NOMO-1 (cell line): ENCODE measurements around the gene MYO19.
"Not testable (repeated sequence)": the region's sequence is repeated elsewhere in the genome, so short reads cannot be mapped to it uniquely, and the experiment has no call there.

Experiments
- DNase-seq, 2 experiments: peaks; one replicate each; lab custom pipeline; 2025; ENCODE audit not compliant: unreplicated experiment in 2 of 2; lab: John Stamatoyannopoulos, UW

MYO19 gene

GRCh38 chr17:36503456-36504155 lies 31.1 kb downstream of the MYO19 start:
- DNase-seq = no peak

GRCh38 chr17:36501963-36502362 lies 32.7 kb downstream of the MYO19 start:
- DNase-seq = no peak

- no peak for DNase-seq
Observed at GRCh38 chr17:36501351-36501750, 33.3 kb downstream of the MYO19 start.

- no peak for DNase-seq
Observed at GRCh38 chr17:36500745-36501225, 33.9 kb downstream of the MYO19 start.

GRCh38 chr17:36498560-36499300 lies 35.9 kb downstream of the MYO19 start:
- DNase-seq = no peak

DNA sequence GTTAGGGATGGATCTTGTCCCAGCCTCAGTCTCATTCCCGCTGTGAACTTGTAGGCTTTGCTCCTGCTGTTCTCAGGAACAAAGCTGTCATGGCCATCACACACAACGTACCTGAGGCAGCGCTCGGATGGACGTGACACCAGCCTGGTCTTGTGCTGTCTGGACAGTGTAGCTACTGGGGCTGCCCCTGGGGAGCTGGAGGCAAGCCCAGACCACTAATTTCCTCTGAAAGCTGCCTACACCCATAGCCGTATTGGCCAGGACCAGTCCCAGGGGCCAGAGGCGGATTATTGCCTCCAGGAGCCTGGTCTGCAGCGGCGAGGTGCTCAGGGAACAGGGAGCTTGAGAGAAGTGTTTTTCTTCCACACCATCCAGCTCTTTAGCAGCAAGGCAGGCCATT lies 36.5 kb downstream of the MYO19 start:
- DNase-seq = no peak

GRCh38 chr17:36496018-36496789 lies 38.5 kb downstream of the MYO19 start:
- no peak for DNase-seq

- no peak for DNase-seq
Observed at GRCh38 chr17:36495076-36495578, 39.5 kb downstream of the MYO19 start.

DNA sequence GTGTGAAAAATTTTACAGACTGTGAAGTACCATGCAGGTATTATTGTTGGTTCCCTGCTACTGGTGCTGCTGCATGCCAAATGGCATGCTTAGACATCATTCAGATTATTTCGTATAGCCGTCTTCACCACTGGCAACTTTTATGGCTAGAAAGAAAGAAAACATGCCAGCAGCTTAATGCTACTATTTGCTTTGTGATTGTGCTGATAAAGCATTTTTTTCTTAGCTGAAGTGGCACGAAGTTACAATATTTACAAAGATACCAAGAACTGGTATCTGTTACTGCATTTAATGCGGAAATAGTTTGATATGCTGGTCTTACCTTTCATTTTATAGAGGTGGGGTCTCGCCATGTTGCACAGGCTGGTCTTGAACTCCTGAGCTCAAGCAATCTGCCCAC lies 40.0 kb downstream of the MYO19 start:
- DNase-seq = no peak

DNA sequence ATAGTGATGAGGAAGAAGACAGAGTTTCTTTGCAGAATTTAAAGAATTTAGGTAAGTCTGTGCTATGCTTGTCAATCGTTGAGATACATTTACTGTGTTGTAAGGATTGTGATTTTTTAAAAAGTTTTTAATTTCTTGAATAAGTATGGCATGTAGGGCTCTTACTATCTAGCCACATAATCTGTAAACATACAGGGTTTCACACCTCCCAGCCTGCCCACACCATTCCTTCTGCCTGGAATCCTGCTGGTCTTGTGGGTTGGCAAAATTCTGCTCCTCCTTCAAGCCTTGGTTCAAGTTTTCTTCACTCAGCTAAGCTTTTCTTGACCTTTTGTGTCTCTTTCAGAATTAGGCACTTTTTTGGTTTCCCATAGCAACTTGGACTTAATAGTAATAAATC lies 40.7 kb downstream of the MYO19 start:
- DNase-seq = no peak

GRCh38 chr17:36486204-36487194 lies 48.2 kb downstream of the MYO19 start, which contains the start of gene ZNHIT3:
Gene ZNHIT3, plus strand, starts transcription at chr17:36486681. Its CDS starts 19 bp downstream, at chr17:36486700.
- DNase-seq = peak; percentile 93 to 98

GRCh38 chr17:36485805-36486203 lies 48.9 kb downstream of the MYO19 start:
- DNase-seq = no peak

GRCh38 chr17:36485027-36485426 lies 49.6 kb downstream of the MYO19 start:
- DNase-seq = no peak

- DNase-seq = not testable (repeated sequence)
Observed at GRCh38 chr17:36484021-36484420, 50.6 kb downstream of the MYO19 start.

DNA sequence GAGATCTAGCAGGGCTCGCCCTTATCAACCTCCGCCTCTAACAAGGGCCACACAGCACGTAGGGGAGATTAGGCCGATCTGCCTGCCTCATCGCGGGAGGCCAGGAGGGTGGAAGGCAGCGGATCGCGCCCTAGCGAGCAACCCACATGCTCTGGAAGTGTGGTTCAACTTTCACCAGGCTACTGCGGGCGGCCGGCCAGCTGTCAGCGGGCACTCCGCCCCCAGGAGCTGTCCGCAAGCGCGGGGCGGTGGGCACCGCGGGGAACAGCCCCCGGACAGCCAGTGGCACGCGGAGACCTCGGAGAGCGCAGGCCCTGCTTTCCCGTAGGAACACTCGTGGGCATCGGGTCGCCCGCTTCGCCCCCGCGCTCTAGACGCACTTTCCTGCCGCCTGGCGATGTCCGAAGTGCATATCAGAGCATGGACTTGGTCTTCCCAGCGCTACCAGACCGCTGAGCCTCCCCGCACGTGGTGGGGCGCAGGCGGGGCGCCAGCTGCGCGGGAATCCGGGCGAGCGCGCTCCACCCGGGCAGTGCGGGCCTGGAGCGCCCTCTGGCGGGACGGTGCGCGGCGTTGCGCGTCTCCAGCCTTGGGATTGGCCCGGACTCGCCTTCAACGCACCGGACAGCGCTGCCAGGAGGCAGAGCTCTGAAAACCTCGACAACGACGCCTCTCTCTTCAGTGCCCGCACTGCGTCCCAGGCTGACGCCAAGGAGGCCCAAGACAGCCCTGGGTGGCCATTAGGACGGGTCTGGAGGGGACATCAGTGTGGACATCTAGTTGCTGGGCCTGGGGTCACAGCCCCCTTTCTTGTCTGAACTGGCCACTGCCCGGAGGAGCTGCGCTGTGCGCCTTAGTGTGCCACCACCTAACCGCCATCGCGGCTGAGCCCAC lies 51.8 kb downstream of the MYO19 start:
- peak; percentile 76 to 82 for DNase-seq

DNA sequence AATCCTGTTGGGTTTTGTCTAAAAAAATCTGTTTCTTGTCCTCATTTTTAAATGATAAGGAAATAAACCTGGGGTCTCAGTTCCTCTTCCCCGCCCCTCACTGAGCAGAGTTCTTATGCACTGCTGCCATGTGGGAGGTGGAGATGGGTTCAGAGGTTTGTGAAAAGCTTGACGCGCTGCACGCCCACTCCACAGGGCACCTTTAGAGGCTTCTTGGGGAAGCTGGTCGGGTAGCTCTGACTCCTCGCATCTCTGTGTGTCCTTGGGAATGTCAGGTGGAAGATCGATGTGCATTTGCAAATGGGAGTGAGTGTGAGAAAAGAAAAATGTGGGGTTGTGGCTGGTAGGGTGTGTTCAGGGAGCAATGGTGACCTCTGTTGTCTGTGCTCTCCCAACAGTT lies 52.8 kb downstream of the MYO19 start:
- no peak for DNase-seq

DNA sequence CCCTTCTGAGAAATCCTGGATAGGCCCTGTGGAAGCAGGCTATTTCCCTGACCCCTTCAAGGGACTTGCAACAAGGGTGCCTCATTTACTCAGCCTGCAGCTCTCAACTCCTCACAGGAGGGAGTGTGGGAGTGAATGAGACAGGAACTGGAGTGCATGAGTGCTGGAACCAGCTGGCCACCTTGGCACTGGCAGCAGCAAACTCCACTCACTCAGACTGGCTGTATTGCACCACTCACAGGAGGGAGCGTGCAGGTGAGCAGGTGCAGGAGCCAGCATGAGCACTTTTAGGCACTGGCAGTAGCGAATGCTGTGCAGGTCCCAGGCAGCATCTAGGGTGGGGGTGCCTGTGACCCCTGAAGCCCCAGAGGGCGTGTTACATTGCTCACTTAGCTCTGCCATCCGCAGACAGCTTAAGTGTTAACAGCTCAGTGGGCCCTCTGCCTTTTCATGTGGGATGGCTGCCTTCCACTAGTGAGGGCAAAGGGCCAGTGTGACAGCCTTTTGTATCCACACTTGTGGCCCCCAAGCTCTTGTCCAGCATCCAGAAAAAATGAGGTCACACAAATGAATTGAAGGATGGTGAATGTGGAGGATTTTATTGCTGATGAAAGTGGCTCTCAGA lies 59.2 kb downstream of the MYO19 start:
- DNase-seq = no peak

DNA sequence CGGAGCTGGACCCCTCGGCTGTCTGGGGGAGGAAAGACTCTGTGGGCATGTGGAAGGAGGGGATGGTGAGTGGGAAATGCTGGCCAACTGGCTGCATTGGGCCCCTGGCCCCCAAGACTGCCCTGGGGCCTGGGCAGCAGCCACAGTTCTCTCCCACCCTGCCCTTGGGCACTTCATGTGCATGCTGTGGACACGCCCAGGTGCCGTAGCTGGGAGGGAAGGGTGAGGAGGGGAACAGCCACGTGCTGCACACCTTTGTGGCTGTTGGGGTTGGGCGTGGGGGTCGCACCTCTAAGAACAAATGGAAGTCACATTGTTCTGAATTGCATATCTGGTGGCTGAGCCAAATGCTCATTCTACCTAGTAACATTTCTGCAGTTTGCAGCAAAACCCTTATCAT lies 60.1 kb downstream of the MYO19 start:
- no peak for DNase-seq

DNA sequence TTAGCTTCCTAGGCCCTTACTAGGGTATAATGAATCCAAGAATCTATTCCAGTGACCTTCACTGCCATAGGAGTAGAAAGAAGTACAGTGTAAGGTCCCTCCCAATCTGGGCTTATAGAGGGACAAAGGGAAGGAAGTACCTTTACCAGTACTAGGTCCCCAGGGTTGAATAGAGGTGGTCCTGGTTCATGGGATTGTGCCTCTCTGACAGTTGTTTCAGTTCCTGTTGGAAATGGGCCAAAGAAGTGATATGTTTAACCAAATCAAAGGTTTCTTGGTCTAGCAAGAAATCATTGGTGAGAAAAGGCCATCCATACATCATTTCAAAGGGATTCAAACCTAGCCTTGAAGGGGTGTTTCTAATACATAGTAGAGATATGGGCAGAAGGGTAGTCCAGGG lies 64.2 kb downstream of the MYO19 start:
- no peak for DNase-seq
